OCI-M1 (cell line): ENCODE results near the gene NRXN3.

ENCODE experiments used
- DNase-seq: peaks from one replicate; lab custom pipeline; 2025; lab: John Stamatoyannopoulos, UW

NRXN3 gene

DNA sequence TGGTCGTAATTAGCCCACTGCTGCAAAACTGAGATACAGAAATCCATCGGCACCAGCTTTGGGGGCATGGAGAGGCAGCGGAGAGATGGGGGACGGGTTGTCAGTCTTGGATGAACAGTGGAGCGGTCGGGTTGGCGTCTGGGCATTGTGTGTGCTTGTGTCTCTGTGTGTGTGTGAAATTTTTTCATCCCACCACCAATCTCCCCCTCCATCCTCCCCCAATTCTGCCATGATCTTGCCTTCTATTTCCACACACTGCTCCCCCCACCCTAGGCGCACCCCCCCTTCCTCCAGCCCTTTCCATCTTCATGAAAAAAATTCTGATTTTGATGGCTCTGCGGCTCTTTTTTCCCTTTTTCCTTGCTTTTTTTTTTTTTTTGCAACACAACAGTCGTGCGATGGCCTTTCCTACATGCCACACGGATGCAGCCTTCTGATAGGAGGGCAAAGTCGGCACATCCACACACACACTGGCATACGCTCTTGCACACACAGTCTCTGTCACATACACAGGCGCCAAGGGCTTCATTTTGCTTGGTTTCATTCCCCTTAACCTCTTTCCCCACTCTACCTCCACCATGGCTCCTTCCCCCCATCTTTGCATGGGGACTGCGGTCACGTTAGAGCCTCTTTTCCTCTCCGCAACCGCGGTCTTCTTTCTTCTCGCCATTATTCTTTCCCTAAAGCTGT, 3.3 kb downstream of the NRXN3 start:
- DNase-seq, result no peak

- DNase-seq, result no peak
Measured at GRCh38 chr14:78175412-78175811, 5.2 kb downstream of the NRXN3 start.

GRCh38 chr14:78178071-78178470, 7.9 kb downstream of the NRXN3 start:
- no peak for DNase-seq

- no peak for DNase-seq
Measured at GRCh38 chr14:78178971-78179370, 8.8 kb downstream of the NRXN3 start.

GRCh38 chr14:78181270-78181669, 11.1 kb downstream of the NRXN3 start:
- DNase-seq, result no peak

GRCh38 chr14:78182722-78183121, 12.5 kb downstream of the NRXN3 start:
- DNase-seq, result no peak

- DNase-seq, result no peak
Measured at GRCh38 chr14:78184157-78184556, 14.0 kb downstream of the NRXN3 start.

GRCh38 chr14:78186277-78186676, 16.1 kb downstream of the NRXN3 start:
- DNase-seq, result no peak

DNA sequence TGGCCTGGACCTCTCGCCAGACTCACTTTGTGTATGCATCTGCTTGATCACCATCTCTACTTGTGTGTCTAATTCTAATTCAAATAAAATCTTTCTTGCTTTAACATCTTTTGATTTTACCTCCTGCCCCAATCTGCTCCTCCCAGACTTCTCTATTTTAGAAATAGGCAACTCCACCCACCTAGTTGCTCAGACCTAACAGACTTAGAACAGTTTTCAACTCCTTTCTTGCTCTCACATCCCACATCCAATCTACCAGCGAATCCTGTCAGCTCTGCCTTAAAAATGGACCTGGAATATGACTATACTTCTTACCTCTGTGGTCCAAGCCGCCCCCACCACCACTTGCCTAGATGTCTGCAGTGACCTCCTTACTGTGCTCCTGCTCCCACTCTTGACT, 18.7 kb downstream of the NRXN3 start:
- no peak for DNase-seq

DNA sequence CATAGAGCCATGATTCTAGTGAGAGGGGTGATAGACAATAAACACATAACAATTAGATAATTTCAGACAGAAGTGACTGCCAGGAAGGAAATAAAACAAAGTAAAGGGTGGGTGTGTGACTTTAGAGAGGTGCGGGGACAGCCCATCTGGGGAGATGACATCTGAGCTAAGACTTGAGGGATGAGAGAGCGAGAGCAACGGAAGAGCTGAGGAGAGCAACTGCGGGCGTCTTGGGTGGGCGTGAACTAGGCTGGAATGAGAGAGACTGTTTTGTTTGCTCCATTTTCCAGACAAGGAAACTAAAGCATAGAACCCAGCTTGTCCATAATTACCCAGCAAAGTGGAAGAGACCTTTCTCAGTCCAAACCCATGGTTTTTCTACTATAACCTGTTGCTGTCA, 25.3 kb downstream of the NRXN3 start:
- DNase-seq, result no peak

DNA sequence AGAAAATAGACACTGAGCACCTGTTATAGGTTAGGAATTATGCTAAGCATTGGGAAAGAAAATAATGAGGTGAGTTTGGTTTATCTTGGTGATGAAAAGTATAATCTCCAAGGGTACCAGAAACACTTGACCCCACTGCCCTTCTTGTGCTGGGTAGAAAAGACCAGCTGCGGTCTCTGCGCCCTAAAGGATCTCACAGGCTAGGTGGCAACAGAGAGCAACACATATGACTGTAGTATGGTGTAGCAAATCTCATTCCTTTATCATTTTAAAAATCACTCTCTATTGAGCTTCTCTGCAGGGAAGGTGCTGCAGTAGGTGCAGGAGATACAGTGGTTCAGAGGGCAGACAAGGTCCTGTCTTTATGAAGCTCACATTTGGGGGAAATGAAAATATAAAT, 26.1 kb downstream of the NRXN3 start:
- no peak for DNase-seq

DNA sequence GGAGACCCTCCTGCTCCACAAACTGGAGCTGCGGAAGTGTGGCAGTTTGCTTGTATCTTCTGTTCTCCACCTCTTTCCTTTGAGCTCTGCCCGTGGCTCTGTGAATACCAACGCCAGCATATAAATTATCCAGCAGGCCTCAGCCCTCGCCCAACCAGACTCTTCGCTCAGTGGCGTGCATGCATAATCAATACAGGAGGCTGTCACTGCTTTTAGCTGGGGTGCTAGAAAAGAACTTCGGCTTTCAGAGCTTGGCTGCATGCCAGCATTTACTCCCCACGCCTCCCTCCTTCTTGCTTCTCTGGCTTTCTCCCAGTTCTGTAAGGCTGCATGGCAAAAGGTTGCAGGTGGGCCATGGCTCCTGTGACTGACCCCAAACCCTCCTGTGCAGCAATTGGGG, 26.9 kb downstream of the NRXN3 start:
- DNase-seq, result no peak

- no peak for DNase-seq
Measured at GRCh38 chr14:78202163-78202562, 32.0 kb downstream of the NRXN3 start.

- no peak for DNase-seq
Measured at GRCh38 chr14:78202976-78203375, 32.8 kb downstream of the NRXN3 start.

DNA sequence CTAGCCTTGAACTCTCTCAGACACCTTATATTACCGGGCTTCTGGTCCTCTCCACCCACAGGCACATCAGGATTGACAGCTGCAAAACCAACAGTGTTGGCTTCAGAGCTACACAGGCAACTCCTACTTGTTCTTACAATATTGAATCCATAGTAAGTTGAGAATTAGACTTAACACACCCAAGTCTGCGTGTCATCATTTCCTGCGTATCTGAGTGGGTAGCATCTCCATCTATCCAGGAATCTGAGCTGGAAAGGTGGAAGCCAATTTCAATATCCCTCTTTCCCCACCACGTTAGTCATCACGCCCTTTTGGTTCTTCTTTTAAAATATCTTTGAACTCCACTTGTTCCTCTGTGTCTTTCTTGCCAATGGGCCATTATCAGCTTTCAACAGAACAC, 37.2 kb downstream of the NRXN3 start:
- no peak for DNase-seq

DNA sequence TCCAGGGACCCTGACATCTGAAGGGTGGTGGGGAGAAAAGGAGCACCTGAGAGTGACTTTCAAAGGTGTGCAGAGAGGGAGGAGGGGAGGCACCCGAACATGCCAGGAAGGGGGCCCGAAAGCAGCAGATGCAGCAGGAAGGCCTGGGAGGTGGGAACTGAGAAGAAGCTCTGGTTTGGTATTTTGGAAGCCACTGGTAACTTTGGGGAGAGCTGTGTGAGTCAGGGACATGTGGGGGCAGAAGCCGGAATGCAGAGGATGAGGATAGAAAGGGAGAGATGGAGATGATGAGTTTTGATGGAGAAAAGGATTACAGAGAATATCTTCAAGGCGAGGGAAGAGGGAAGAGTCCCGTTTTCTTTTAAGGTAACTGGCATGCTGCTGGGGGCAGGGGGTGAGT, 50.1 kb downstream of the NRXN3 start:
- DNase-seq, result no peak

DNA sequence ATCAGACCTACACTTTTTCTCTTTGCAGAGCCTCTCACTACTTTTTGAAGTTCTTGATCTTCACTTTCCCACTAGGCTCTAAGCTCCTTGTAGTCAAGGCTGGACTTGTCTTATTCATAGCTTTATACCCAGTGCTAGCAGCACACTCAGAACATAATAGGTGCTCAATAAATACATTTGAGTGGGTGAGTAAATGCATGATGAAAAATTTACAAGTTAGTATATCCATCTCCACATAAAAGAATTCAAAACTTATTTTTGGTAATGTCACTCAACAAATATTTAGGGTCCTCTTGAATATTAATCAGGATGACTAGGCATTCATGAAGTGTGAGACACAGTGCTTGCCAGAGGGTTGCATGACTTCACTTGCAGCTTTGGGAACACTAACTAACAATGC, 52.6 kb downstream of the NRXN3 start:
- DNase-seq, result no peak

DNA sequence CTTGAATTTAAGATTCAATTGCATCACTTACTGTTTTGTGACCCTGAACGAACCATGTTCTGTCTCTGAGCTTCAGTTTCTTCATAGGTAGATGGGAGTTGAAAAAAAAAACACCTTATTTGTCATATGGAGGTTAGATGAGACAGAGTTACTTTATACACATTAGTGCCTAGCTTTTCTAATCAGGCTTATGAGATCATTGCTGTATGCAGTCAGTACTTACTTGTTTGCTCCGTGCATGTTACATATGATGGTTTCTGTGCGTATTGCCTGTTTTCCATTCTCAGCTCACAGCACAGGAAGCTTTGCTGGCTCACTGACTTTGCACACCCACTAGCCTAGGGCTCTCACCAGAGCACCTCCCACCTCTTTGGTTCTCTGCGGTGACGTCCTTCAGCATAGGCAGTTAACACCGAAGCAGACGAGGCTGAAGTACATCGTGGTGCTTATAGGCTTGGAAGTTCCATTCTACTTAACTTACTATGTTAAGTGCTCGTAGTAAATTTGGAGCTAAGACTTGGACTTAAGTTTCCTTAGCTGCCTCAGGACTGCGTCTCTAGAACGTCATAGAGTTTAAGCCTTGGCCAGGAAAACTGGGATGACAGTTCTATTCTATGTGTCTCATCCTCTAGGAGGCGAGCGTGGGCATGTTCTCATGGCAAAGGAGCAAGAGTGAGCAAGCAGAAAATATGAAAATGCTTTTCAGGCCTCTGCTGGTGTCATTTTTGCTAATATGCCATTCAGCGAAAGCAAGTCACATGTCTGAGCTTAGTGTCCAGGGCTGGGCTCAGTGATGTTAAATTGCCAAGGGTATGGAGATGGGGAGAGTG, 57.3 kb downstream of the NRXN3 start:
- DNase-seq, result peak; percentile 16

- DNase-seq, result no peak
Measured at GRCh38 chr14:78228702-78229327, 58.6 kb downstream of the NRXN3 start.

DNA sequence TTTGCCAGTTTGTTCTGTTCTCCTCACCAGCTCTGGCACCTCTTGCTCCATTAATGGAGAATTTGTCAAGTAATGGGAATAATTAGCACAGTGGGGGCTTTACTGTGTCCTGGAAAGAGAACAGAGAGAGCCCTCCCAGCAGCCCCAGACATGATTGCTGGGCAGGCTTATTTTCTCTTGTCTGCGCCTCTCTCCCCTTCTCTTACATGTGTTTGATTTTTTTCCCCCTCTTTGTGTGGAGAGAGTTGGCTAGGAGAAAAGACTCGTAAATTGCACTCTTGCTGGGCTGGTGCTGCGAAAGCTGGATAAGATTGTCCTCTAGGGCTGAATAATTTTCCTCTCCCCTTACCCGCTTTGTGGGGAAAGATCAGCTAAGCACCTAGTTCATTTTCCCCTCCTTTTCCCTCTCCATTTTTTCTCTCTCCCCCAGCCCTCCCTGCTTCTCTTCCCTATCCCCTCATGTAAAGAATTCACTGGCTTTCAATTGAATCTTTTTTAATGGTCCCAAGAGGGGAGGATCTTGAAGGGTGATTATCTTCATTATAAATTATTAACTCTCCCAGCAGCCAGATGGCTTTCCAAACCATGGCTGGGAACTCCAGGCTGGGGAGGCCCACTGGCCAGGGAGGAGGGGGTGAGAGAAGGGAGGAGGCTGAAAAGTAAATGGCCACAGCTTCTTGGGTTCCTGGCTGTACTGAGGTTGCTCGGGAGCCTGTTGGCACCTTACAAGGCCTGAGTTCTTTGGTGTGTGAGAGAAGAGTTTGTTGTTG, 62.2 kb downstream of the NRXN3 start:
- DNase-seq, result no peak

- DNase-seq, result no peak
Measured at GRCh38 chr14:78238141-78238540, 68.0 kb downstream of the NRXN3 start.

- no peak for DNase-seq
Measured at GRCh38 chr14:78240567-78240966, 70.4 kb downstream of the NRXN3 start.
